GM18502 (cell line): ENCODE measurements around the gene BATF3.
"Not testable (repeated sequence)": the region's sequence is repeated elsewhere in the genome, so short reads cannot be mapped to it uniquely, and the experiment has no call there.

ENCODE experiments used
- ATAC-seq: cut with Tn5 transposase; IDR thresholded peaks from one replicate; pipeline ENCODE4 v1.9.1; 2021; ENCODE audit warnings: mild to moderate bottlenecking; ENCODE audit not compliant: unreplicated experiment, poor library complexity

The BATF3 gene, protein sequence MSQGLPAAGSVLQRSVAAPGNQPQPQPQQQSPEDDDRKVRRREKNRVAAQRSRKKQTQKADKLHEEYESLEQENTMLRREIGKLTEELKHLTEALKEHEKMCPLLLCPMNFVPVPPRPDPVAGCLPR

DNA sequence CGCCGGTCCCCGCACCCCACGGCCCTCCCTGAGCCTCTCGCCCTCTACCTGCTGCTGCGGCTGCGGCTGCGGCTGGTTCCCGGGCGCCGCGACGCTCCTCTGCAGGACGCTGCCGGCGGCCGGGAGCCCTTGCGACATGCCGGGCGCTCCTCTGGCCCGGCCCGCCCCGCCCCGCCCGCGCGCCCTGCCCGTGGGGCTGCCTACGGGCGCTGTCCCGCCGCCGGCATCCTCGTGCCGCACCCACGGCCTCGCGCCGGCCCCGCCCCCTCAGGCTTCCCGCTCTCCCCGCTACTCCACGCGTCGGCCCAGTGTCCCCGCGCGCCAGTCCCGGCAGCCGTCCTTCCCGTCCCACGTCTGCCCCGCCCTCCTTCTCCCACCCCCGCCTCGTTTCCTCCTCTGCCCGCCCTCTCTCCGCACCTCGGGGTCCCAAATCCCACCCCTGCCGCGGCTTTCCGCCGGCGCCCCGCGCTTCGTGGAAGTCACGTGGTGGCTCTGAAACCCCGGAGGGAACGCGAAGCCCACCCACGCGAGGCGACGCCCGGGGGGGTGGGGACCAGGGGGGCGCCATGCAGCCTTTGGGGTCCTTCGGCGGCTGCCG, at the start of gene BATF3:
Gene BATF3 (minus strand): TSS at position 216 of the 598 bp plus-strand sequence. CDS start 78 bp downstream, at position 138.
- peak; percentile 27 for ATAC-seq

DNA sequence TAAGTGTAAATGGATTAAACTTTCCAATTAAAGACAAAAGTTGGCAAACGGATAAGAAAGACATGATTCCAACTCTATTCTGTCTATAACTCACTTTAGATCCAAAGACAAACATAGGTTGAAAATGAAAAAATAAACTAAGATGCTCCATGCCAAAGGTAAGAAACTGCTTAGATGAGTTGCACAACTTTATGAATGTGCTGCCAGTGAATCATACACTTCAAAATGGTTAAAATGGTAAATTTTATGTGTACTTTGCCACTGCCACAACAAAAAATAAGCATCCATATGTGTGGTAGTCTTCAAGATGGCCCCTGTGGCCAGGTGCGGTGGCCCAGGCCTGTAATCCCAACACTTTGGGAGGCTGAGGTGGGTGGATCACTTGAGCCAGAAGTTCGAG, 46.9 kb upstream of the BATF3 start:
- ATAC-seq = no peak

DNA sequence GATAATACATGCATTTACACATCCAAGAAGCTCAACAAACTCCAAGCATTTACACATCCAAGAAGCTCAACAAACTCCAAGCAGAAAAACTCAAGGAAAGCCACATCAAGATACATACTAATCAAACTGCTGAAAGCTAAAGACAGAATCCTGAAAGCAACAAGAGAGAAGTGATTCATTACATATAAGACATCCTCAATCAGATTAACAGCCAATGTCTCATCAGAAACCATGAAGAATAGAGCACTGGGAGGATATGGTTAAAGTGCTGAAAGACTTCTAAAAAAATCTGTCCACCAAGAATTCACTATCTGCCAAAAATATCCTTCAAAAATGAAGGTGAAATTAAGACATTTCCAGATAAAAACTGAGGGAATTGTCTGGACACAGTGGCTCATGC, 45.7 kb upstream of the BATF3 start:
- no peak for ATAC-seq

DNA sequence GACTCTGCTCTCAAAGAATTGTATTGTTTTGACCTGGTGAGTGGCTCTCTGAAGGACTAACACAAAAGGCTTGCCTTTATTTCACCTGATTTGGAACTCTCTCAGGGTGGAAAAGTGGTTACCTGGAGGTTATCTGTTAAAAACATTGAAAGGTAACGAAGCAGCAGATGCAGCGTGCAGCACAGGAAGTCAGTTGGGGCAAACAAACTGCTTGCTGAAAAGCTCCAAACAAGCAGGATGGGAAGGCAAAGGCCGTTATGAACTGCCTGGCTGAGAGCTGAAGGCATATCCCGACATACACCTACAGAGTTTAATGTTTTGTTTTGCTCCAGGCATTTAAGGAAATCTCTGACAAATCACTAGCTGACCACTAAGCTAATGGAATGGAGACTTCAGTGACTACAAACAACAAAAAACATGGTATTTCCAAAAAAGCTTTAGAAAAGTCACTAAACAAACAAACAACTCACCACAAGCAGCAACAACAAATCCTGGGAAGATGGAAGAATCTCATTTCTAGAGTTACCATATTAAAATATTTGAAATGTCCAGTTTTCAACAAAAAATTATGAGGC, 44.3 kb upstream of the BATF3 start:
- ATAC-seq = no peak

DNA sequence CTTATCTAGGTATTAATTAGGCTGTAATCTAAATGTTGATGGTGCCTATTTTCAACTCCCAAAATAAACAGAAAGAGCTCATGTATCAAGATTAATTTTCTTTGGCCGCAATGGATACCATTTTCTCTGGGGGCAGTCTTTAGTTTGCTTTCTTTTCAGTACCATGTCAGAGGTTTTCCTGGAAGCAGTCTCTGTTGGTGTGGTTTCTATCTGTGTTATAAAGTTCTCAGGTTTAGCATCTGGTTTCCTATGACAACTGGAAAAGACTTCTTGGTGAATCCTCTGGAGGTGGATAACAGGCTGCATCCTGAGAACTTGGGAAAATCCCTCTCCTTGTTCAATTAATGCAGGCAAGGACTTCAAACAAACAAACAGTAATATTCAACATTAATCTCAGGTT, 38.7 kb upstream of the BATF3 start:
- no peak for ATAC-seq

DNA sequence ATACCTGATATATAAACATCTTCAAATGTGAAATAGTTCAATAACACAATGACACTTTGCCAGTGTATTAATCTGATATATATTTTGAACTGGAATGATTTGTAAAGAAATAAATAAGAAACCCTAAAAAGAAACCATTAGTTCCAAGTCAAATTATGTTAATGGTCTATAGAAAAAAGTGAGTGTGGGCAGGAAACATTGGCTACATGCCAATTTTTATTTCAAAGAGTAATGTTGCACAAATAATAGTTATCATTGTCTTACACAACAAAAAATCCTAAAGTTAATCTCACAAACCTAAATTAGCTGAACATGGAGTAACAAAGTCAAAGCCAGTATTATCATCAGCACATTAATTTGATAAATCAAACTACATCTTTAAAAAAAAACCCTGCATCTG, 37.9 kb upstream of the BATF3 start:
- no peak for ATAC-seq

DNA sequence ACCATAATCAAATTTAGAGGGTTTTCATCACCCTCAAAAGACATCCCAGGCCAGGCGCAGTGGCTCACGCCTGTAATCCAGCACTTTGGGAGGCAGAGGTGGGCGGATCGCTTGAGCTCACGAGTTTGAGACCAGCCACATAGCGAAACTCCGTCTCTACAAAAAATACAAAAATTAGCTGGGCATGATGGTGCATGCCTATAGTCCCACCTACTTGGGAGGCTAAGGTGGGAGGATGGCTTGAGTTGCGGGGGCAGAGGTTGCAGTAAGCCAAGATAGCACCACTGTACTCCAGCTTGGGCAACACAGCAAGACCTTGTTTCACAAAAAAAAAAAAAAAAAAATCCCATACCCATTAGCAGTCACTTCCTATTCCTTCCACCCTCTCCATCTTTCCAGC, 33.5 kb upstream of the BATF3 start:
- ATAC-seq = no peak

DNA sequence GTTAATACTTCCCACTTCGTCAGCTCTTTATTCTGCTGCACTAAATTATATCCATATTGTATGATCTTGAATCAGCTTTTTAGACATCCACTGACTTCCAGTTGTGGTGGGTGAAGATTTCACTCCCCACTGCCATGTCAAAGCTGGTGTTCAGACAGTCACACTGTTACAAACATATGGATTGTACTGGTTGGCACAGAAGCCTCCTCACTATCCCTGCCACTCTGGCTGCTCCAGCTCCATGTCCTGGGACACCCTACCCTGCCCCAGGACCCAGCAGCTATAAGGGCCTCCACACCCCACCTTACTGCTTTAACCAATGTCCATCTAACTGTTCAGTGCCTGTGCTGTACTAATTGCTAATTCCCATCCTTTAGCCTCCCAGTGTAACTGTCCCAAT, 32.0 kb upstream of the BATF3 start:
- ATAC-seq = no peak

DNA sequence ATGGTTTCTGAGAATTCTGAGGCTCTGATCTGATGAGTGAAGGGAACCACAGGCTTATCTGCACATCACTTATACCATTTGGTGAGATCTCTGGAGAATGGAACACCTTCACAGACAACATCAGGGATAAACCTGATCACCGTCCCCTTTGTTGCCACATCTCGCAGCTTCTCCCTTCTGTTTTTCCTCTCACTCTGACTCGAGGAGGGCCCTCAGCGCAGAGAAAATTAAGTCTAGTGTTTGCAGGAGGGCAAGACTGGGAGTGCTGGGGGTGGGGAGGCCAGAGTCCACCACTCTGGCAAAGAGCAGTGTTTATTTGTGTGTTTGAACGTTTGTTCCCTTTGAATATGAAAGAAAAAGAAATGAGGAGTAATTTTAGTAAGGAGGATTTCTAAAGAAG, 29.0 kb upstream of the BATF3 start:
- ATAC-seq = no peak

DNA sequence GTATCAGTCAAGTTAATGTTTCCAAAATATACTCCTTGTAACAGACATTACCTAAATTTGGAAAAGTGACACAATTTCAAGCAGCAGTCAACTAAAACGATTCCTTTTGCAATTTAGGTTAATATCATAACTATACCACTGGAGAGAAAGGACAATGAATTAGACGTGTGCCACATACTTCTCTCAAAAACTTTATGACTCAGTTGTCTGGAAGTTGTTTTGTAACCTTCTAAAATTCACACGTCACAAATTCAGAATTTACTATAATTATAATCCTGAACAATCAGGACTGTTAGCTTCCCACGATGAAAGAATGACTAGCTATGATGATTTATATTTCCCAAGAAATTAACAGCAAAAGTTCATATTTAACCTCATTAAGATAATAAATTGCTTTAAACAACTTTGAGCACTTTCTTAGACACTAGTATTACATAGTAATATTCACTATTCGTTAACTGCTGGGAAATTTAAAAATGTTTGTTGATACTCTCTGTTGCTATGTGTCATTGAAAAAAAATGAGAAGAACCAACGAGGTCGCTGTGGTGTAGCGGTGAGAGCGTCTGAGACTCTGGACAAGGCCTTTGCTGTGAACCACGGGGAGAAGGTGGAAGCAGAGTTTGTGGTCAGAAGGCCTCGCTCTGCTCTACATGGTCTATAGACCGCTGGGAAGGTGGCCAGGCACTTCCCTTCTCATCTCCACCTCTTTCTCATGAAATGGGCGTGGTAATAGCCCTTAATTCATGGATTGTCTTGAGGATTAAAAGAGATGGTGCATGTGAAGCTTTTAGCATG, 27.9 kb upstream of the BATF3 start:
- no peak for ATAC-seq

DNA sequence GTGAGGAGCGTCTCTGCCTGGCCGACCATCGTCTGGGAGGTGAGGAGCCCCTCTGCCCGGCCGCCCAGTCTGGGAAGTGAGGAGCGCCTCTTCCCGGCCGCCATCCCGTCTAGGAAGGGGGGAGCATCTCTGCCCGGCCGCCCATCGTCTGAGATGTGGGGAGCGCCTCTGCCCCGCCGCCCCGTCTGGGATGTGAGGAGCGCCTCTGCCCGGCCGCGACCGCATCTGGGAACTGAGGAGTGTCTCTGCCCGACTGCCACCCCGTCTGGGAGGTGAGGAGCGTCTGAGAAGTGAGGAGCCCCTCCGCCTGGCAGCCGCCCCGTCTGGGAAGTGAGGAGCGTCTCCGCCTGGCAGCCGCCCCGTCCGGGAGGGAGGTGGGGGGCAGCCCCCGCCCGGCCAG, 25.0 kb upstream of the BATF3 start:
- not testable (repeated sequence) for ATAC-seq

DNA sequence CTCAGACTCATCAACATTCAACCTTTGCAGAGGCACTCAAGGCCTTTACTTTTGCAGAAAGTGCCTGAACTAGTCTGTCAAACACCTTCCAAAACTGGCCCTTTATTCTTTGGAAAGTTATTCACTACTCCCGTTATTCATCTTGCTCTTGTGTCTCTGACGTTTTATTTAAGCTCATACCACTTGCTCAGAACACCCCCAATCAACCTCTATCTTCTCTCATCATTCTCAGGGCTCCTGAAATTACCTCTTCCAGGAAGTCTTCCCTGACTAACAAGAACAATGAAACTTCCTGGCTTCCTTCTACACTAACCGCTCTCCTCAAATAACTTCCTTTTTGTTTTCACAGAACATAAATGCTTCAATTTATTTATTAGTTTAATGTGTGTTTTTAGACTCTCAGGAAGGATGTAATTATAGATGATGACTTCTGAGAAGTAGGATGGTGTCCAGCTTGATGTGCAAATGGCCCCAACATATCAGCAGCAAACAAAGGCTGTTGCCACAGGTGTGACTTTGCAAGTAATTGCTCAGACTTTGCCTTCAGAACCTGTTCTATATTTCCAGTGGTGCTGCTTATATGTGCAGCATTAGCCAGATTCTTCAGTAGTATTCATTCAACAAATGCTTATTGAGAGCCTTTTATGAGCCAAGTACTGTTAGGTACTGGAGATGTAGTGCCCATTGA, 22.8 kb upstream of the BATF3 start:
- no peak for ATAC-seq

DNA sequence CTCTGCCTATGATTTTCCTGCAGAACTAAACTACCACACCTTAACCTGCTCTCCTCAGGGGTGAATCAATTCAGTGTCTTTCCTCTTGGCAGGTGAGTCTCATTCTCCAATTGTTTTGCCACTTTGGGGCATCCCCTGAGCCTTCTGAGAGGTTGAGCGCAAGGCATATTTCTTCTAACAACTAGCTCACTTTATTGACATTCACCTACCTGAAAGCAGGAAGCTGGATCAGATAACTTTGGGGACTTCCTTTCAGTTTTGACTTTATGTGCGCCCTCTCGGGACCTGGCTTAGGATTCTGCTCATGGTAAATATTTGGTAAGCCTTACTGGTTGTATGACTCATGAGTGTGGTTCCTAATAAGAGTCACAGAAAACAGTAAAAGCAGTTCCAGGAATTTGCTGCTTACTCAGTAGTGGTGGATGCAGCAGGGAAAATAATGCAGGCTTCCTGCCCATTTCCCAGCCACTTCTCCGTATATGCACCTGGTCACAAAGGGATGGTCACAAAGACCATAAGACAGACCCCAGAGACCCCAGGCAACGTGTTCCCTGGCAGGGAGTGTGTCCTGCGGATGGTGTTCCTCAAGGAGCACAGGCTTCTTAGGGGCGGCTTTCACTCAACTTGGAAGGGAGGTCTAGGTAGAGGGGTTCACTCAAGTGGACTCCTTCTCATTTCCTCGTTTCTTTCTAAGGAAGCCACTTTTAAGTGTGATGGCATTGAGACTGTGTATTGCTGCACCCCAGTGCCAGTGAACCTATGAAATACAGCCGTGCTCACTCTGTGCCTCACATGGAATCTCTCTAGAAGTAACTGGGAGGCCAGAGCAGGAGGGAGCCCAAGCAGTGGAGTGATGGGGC, 22.0 kb upstream of the BATF3 start:
- no peak for ATAC-seq

DNA sequence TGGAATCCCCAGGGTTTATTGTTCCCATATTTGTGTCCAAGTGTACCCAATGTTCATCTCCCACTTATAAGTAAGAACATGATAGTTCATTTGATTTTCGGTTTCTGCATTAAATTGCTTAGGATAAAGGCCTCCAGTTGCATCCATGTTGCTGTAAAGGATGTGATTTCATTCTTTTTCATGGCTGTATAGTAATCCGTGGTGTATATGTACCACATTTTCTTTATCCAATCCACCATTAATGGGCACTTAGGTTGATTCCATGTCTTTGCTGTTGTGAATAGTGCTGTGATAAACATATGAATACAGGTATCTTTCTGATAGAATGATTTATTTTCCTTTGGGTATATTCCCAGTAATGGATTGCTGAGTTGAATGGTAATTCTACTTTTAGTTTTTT, 20.0 kb upstream of the BATF3 start:
- ATAC-seq = no peak

DNA sequence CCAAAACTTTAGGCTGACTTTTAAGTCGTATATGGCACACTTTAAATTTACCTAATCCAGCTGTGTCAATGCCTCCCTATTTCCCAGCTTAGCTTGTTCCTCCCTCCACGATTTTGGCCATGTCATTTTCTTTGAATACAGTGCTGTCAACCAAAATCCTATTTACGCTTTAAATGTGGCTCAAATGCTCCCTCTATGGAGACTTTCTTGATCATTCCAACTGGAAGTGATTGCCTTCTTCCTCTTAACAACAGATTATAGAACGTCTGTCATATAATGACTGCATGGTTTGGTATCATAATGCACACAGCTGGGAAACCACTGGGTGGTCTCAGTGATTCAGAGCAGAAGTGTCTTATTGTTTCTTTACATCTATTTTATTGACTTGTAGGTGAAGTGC, 18.9 kb upstream of the BATF3 start:
- ATAC-seq = no peak

DNA sequence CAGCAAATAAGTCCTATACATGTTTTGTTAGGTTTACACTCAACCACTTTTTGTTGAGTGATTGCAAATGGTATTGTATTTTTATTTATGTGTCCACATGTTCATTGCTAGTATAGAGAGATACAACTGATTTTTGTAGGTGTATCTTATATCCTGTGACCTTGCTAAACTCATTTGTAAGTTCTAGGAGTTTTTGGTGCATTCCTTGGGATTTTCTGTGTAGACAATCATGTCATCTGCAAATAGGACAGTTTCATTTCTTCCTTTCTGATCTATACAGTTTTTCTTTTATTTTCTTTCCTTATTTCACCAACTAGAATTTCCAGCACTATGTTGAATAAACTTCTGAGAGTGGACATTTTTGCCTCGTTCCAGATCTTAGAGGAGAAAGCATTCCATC, 16.5 kb upstream of the BATF3 start:
- ATAC-seq = no peak

DNA sequence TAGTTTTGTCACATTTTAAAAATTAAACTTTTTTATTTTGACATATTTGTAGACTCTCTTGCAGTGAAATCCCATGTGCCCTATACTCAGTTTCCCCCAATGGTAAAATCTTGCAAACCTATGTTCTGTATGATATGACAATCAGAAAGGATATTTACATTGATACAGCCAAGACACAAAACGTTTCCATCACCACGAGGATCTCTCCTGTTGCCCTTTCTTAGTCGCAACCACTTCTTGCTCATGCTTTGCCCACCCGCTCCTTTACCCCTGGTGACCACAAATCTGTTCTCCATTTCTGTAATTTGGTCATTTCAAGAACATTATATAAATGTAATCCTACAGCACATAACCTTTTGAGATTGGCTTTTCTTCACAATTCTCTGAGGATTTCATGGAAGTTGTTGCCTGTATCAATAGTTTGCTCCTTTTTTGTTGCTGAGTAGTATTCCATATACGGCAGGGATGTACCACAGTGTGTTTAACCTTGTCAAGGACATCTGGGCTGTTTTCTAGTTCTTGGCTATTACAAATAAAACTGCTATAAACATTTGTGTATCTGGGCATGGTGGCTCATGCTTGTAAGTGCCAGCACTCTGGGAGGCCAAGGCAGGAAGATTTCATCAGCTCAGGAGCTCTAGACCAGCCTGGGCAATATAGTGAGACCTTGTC, 14.0 kb upstream of the BATF3 start:
- no peak for ATAC-seq

DNA sequence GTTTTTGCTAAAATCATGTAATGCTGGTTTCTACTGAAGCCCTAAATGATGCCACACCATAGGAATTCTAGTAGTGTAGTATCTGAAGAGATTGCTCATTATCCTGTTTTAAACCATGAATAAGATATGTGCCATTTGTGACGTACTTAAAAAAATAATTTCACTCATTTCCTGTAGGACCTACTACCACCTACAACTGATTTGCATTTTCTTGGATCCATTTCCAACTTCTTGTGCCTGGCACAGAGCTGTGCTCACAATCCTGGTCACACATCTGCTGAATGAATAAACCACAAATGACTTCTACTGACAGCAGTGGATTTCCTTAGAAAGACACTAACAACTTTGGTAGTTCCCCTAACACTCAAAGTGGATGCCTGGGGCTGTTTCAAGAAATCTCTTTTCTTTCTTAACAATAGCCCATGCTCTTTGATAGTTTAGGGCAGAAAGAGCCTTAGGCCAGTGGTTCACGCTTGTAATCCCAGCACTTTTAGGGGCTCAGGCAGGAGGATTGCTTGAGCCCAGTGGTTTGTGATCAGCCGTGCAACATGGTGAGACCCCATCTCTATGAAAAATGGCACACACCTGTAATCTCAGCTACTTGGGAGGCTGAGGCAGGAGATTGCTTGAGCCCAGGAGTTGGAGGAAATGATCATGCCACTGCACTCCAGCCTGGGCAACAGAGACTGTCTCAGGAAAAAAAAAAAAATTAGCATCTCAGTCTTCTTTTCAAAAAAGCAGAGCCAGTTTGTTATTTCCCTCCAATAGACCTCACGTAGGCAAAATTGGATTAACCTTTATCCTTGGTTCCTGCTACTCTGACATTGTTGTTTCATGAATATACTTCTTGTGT, 13.0 kb upstream of the BATF3 start:
- no peak for ATAC-seq

DNA sequence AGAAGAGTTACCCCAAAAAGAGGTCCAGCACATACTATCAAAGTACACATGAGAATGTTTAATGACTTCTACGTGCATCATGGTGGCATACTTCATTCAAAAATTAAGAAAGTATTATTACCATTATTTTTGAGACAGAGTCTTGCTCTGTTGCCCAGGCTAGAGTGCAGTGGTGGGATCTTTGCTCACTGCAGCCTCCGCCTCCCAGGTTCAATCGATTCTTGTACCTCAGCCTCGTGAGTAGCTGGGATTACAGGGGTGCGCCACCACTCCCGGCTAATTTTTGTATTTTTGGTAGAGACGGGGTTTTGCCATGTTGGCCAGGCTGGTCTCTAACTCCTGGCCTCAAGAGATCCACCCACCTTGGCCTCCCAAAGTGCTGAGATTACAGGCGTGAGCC, 12.3 kb upstream of the BATF3 start:
- ATAC-seq = not testable (repeated sequence)
